Adrenal gland (tissue), 5 donors: ENCODE results near the gene LRRC8D.

Experiments used
- POLR2A ChIP-seq, 2 donors: fragments of 450-650 bp; IDR thresholded peaks; one replicate each; pipeline ENCODE4 v1.6.1; 2017; ENCODE audit warnings: antibody characterized with exemption in 2 of 2, mild to moderate bottlenecking in 2 of 2, moderate library complexity in 1 of 2
- TF ChIP-seq, protein P1 (sequence below), 6 experiments: fragments of 450-650 bp in 4 of 6; fragments of 200-600 bp in 2 of 6; sonication (generic) in 1 of 6; IDR thresholded peaks; 1 replicate in 5 of 6; 2 replicates in 1 of 6; pipeline versions ENCODE4 v1.5.1 to v1.8.0; 2016 to 2021; ENCODE audit warnings: antibody characterized with exemption in 6 of 6, mild to moderate bottlenecking in 2 of 6, moderate library complexity in 1 of 6
- donor health status: DM: no; HTN: no; CAD: no.

GRCh38 chr1:89827330-89827729 is 6.5 kb downstream of the LRRC8D start:
- TF ChIP-seq, protein P1, sequence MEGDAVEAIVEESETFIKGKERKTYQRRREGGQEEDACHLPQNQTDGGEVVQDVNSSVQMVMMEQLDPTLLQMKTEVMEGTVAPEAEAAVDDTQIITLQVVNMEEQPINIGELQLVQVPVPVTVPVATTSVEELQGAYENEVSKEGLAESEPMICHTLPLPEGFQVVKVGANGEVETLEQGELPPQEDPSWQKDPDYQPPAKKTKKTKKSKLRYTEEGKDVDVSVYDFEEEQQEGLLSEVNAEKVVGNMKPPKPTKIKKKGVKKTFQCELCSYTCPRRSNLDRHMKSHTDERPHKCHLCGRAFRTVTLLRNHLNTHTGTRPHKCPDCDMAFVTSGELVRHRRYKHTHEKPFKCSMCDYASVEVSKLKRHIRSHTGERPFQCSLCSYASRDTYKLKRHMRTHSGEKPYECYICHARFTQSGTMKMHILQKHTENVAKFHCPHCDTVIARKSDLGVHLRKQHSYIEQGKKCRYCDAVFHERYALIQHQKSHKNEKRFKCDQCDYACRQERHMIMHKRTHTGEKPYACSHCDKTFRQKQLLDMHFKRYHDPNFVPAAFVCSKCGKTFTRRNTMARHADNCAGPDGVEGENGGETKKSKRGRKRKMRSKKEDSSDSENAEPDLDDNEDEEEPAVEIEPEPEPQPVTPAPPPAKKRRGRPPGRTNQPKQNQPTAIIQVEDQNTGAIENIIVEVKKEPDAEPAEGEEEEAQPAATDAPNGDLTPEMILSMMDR (IDR thresholded peaks at IDR 0.05) = no peak
- TF ChIP-seq POLR2A (IDR thresholded peaks at IDR 0.05) = no peak
